Measurements from ENCODE around the gene MALT1. TPM values are rescaled to one million over a fixed set of nuclear protein-coding genes. Genes with fewer than 3 reads are reported as not detected.

Gene MALT1
- total RNA-seq, 1 experiment from 2014 or later, result 34.0 TPM

DNA sequence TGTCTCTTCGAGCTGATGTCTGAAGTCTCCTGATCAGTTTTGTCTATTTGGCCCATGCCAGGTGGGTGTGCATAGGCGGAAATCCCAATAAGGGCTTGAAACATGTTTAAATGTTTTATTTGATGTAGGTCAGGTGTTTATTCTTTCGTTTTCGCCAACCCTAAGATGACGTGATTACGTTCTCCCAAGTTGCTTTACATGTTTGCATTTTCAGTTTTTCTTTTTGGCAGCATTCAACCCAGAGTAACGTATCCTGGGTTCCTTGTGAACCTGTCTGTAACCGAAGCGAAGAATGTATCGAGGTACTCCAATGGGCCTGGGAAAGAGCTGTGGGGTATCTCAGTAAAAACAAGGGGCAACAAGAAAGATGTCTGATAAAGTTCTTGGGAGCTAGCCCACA is 45.4 kb upstream of the MALT1 start:
- DNase-seq (ENCODE audit: low read depth, low spot score) (no peak), ATAC-seq (no peak)
- TF ChIP-seq CTCF (IDR thresholded peaks at IDR 0.05) (no peak), POLR2AphosphoS5 (IDR thresholded peaks at IDR 0.05; ENCODE audit: low read depth, low read length) (no peak), TCF7L2 (IDR thresholded peaks at IDR 0.05; ENCODE audit: low read depth, low read length) (no peak), SIN3A (IDR thresholded peaks at IDR 0.05; ENCODE audit: borderline replicate concordance, insufficient read depth, low read depth, low read length) (no peak)
- TF ChIP-seq, protein P1, sequence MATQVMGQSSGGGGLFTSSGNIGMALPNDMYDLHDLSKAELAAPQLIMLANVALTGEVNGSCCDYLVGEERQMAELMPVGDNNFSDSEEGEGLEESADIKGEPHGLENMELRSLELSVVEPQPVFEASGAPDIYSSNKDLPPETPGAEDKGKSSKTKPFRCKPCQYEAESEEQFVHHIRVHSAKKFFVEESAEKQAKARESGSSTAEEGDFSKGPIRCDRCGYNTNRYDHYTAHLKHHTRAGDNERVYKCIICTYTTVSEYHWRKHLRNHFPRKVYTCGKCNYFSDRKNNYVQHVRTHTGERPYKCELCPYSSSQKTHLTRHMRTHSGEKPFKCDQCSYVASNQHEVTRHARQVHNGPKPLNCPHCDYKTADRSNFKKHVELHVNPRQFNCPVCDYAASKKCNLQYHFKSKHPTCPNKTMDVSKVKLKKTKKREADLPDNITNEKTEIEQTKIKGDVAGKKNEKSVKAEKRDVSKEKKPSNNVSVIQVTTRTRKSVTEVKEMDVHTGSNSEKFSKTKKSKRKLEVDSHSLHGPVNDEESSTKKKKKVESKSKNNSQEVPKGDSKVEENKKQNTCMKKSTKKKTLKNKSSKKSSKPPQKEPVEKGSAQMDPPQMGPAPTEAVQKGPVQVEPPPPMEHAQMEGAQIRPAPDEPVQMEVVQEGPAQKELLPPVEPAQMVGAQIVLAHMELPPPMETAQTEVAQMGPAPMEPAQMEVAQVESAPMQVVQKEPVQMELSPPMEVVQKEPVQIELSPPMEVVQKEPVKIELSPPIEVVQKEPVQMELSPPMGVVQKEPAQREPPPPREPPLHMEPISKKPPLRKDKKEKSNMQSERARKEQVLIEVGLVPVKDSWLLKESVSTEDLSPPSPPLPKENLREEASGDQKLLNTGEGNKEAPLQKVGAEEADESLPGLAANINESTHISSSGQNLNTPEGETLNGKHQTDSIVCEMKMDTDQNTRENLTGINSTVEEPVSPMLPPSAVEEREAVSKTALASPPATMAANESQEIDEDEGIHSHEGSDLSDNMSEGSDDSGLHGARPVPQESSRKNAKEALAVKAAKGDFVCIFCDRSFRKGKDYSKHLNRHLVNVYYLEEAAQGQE (IDR thresholded peaks at IDR 0.05; ENCODE audit: insufficient read depth in 1 of 2, low read depth in 2 of 2, low read length in 1 of 2), result no peak
- Histone ChIP-seq H3K4me1 (ENCODE audit: control insufficient read depth, insufficient read depth, low read length) (0 out of 2 replicates have a peak, but pooled peaks cover 2% of the 10 kb centered on the region), H3K9me3 (ENCODE audit: control insufficient read depth, insufficient read depth, low read depth, low read length) (no peaks in the 10 kb centered on the region), H3K27me3 (ENCODE audit: control insufficient read depth, insufficient read depth, low read length) (no peaks in the 10 kb centered on the region), H3K4me3 (ENCODE audit: low read depth in 2 of 2, low read length in 2 of 2) (peak overlapping the region in 1 of 2 experiments; percentile 0; a peak in 1 of 4 replicates), H3K36me3 (ENCODE audit: control insufficient read depth, insufficient read depth, low read length) (no peaks in the 10 kb centered on the region), H3K27ac (ENCODE audit: low read length) (no peak overlapping the region)
- in situ Hi-C loops (cut with HindIII; ENCODE audit: low pct_unique_long_range_greater_than_20kb, low sequenced_read_pairs), result no loop called here
- ChIA-PET POLR2A (interaction anchor here (0.6 kb wide), 1 partner anchor 354 kb away, joined by 4 read pairs; no protein-coding TSS in a partner anchor), CTCF (no interaction called here)
- no TSS peak for BruUV-seq (replicated peaks)
- intact Hi-C loops (cut with micrococcal nuclease; ENCODE audit: unreplicated experiment), result no loop called here

DNA sequence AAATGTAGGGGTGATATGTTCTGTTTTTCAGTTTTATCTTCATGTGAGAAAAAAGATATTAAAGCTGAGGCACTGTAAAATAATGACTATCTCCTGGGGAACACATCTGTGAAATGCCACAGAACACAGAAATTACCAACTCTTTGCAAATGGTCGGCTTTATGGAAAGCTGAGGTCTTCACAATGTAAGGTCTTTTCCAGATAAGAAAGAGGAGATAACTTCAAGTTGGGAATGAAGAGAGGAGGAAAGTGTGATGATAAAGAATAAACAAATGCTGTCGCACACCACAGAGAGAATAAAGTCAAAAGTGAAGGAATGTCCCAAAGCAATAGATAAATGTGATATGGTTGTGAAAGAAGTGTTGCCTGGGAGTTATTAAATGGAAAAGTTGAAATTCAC is 41.2 kb upstream of the MALT1 start:
- BruUV-seq (replicated peaks), result no TSS peak
- intact Hi-C loops (cut with micrococcal nuclease; ENCODE audit: unreplicated experiment), result no loop called here

More for the DNA sequence above, 41.2 kb upstream of the MALT1 start:
- ATAC-seq (no peak), DNase-seq (ENCODE audit: low read depth, low spot score) (no peak)
- ChIA-PET CTCF (no interaction called here), POLR2A (no interaction called here)
- H3K4me3 ChIP-seq (ENCODE audit: low read depth in 2 of 2, low read length in 2 of 2), result no peak overlapping the region
- H3K36me3 ChIP-seq (ENCODE audit: control insufficient read depth, insufficient read depth, low read length), result no peaks in the 10 kb centered on the region
- 0 out of 2 replicates have a peak, but pooled peaks cover 2% of the 10 kb centered on the region for H3K4me1 ChIP-seq (ENCODE audit: control insufficient read depth, insufficient read depth, low read length)
- H3K9me3 ChIP-seq (ENCODE audit: control insufficient read depth, insufficient read depth, low read depth, low read length), result no peaks in the 10 kb centered on the region
- in situ Hi-C loops (cut with HindIII; ENCODE audit: low pct_unique_long_range_greater_than_20kb, low sequenced_read_pairs), result no loop called here
- TF ChIP-seq CTCF (IDR thresholded peaks at IDR 0.05), result no peak
- TF ChIP-seq, protein P1 (IDR thresholded peaks at IDR 0.05; ENCODE audit: insufficient read depth in 1 of 2, low read depth in 2 of 2, low read length in 1 of 2), result no peak
- TF ChIP-seq POLR2AphosphoS5 (IDR thresholded peaks at IDR 0.05; ENCODE audit: low read depth, low read length), result no peak
- no peaks in the 10 kb centered on the region for H3K27me3 ChIP-seq (ENCODE audit: control insufficient read depth, insufficient read depth, low read length)
- H3K27ac ChIP-seq (ENCODE audit: low read length), result no peak overlapping the region
